ENCODE results near the gene CXCL14. TPM values are rescaled to one million over a fixed set of nuclear protein-coding genes. Genes with fewer than 3 reads are reported as not detected.

Gene CXCL14
- total RNA-seq, 2 experiments from 2014 or later = not detected

GRCh38 chr5:135602882-135603721, 24.3 kb upstream of the CXCL14 start:
- Mint-ChIP-seq H3K9me3 (no peaks in the 10 kb centered on the region), H3K27me3 (peaks cover 10% of the 10 kb centered on the region), H3K36me3 (no peaks in the 10 kb centered on the region), H3K4me1 (no peaks in the 10 kb centered on the region), H3K27ac (no peak overlapping the region), H3K4me3 (no peak overlapping the region)
- POLR2A ChIA-PET = no interaction called here
- no peak for DNase-seq
- no peak for ATAC-seq (ENCODE audit: low read depth)

- POLR2A ChIA-PET = no interaction called here
- H3K4me1 Mint-ChIP-seq = no peaks in the 10 kb centered on the region
- H3K27ac Mint-ChIP-seq = no peak overlapping the region
- no peaks in the 10 kb centered on the region for H3K9me3 Mint-ChIP-seq
- no peaks in the 10 kb centered on the region for H3K36me3 Mint-ChIP-seq
- H3K4me3 Mint-ChIP-seq = no peak overlapping the region
- ATAC-seq (ENCODE audit: low read depth) = no peak
- peaks cover 15% of the 10 kb centered on the region for H3K27me3 Mint-ChIP-seq
- DNase-seq = no peak
Measured at GRCh38 chr5:135601466-135601865, 22.7 kb upstream of the CXCL14 start.

- POLR2A ChIA-PET = no interaction called here
- Mint-ChIP-seq H3K9me3 (no peaks in the 10 kb centered on the region), H3K4me3 (no peak overlapping the region), H3K27me3 (peaks cover 15% of the 10 kb centered on the region), H3K4me1 (no peaks in the 10 kb centered on the region), H3K36me3 (no peaks in the 10 kb centered on the region), H3K27ac (no peak overlapping the region)
- ATAC-seq (ENCODE audit: low read depth) (no peak), DNase-seq (no peak)
Measured at GRCh38 chr5:135600971-135601381, 22.2 kb upstream of the CXCL14 start.

GRCh38 chr5:135600152-135600570, 21.4 kb upstream of the CXCL14 start:
- H3K27ac Mint-ChIP-seq = no peak overlapping the region
- DNase-seq = no peak
- POLR2A ChIA-PET = no interaction called here

GRCh38 chr5:135599421-135600151, 20.8 kb upstream of the CXCL14 start:
- no peak for DNase-seq
- H3K9me3 Mint-ChIP-seq = no peaks in the 10 kb centered on the region
- H3K27me3 Mint-ChIP-seq = peaks cover 13% of the 10 kb centered on the region
- no peaks in the 10 kb centered on the region for H3K4me1 Mint-ChIP-seq
- POLR2A ChIA-PET = no interaction called here
- H3K4me3 Mint-ChIP-seq = no peak overlapping the region
- no peak overlapping the region for H3K27ac Mint-ChIP-seq
- ATAC-seq (ENCODE audit: low read depth) = no peak
- no peaks in the 10 kb centered on the region for H3K36me3 Mint-ChIP-seq

More at GRCh38 chr5:135600152-135600570, 21.4 kb upstream of the CXCL14 start:
- Mint-ChIP-seq H3K9me3 (no peaks in the 10 kb centered on the region), H3K36me3 (no peaks in the 10 kb centered on the region), H3K4me3 (no peak overlapping the region), H3K27me3 (peaks cover 13% of the 10 kb centered on the region), H3K4me1 (no peaks in the 10 kb centered on the region)
- ATAC-seq (ENCODE audit: low read depth) = no peak

- H3K27ac Mint-ChIP-seq = no peak overlapping the region
- H3K27me3 Mint-ChIP-seq = peaks cover 13% of the 10 kb centered on the region
- H3K9me3 Mint-ChIP-seq = no peaks in the 10 kb centered on the region
- DNase-seq (no peak), ATAC-seq (ENCODE audit: low read depth) (no peak)
- no peak overlapping the region for H3K4me3 Mint-ChIP-seq
- H3K4me1 Mint-ChIP-seq = no peaks in the 10 kb centered on the region
- POLR2A ChIA-PET = no interaction called here
- H3K36me3 Mint-ChIP-seq = no peaks in the 10 kb centered on the region
Measured at GRCh38 chr5:135598691-135599395, 20.1 kb upstream of the CXCL14 start.

- POLR2A ChIA-PET = no interaction called here
- H3K4me1 Mint-ChIP-seq = no peaks in the 10 kb centered on the region
Measured at GRCh38 chr5:135596788-135597187, 18.0 kb upstream of the CXCL14 start.

GRCh38 chr5:135596157-135596763, 17.5 kb upstream of the CXCL14 start:
- no peak for DNase-seq
- POLR2A ChIA-PET = no interaction called here
- Mint-ChIP-seq H3K9me3 (no peaks in the 10 kb centered on the region), H3K27ac (no peak overlapping the region), H3K27me3 (peaks cover 13% of the 10 kb centered on the region), H3K4me1 (no peaks in the 10 kb centered on the region), H3K36me3 (no peaks in the 10 kb centered on the region), H3K4me3 (no peak overlapping the region)
- ATAC-seq (ENCODE audit: low read depth) = no peak

More at GRCh38 chr5:135596788-135597187, 18.0 kb upstream of the CXCL14 start:
- peaks cover 13% of the 10 kb centered on the region for H3K27me3 Mint-ChIP-seq
- DNase-seq = no peak
- H3K9me3 Mint-ChIP-seq = no peaks in the 10 kb centered on the region
- H3K4me3 Mint-ChIP-seq = no peak overlapping the region
- H3K36me3 Mint-ChIP-seq = no peaks in the 10 kb centered on the region
- no peak for ATAC-seq (ENCODE audit: low read depth)
- no peak overlapping the region for H3K27ac Mint-ChIP-seq

- DNase-seq (no peak), ATAC-seq (ENCODE audit: low read depth) (no peak)
- no peak overlapping the region for H3K4me3 Mint-ChIP-seq
- H3K9me3 Mint-ChIP-seq = no peaks in the 10 kb centered on the region
- H3K27ac Mint-ChIP-seq = no peak overlapping the region
- peaks cover 11% of the 10 kb centered on the region for H3K27me3 Mint-ChIP-seq
- no peaks in the 10 kb centered on the region for H3K4me1 Mint-ChIP-seq
- H3K36me3 Mint-ChIP-seq = no peaks in the 10 kb centered on the region
- POLR2A ChIA-PET = no interaction called here
Measured at GRCh38 chr5:135594416-135594960, 15.7 kb upstream of the CXCL14 start.

- no peak overlapping the region for H3K4me3 Mint-ChIP-seq
- ATAC-seq (ENCODE audit: low read depth) = no peak
Measured at GRCh38 chr5:135593886-135594285, 15.1 kb upstream of the CXCL14 start.

GRCh38 chr5:135593141-135593540, 14.3 kb upstream of the CXCL14 start:
- Mint-ChIP-seq H3K4me3 (no peak overlapping the region), H3K27me3 (peaks cover 5% of the 10 kb centered on the region), H3K9me3 (no peaks in the 10 kb centered on the region), H3K4me1 (no peaks in the 10 kb centered on the region), H3K27ac (no peak overlapping the region), H3K36me3 (no peaks in the 10 kb centered on the region)
- DNase-seq = no peak
- POLR2A ChIA-PET = no interaction called here
- ATAC-seq (ENCODE audit: low read depth) = no peak

More at GRCh38 chr5:135593886-135594285, 15.1 kb upstream of the CXCL14 start:
- no peaks in the 10 kb centered on the region for H3K36me3 Mint-ChIP-seq
- H3K9me3 Mint-ChIP-seq = no peaks in the 10 kb centered on the region
- DNase-seq = no peak
- H3K4me1 Mint-ChIP-seq = no peaks in the 10 kb centered on the region
- POLR2A ChIA-PET = no interaction called here
- no peak overlapping the region for H3K27ac Mint-ChIP-seq
- peaks cover 11% of the 10 kb centered on the region for H3K27me3 Mint-ChIP-seq

GRCh38 chr5:135592312-135593045, 13.7 kb upstream of the CXCL14 start:
- Mint-ChIP-seq H3K4me1 (no peaks in the 10 kb centered on the region), H3K9me3 (no peaks in the 10 kb centered on the region), H3K36me3 (no peaks in the 10 kb centered on the region), H3K4me3 (no peak overlapping the region), H3K27me3 (peaks cover 3% of the 10 kb centered on the region), H3K27ac (no peak overlapping the region)
- no peak for ATAC-seq (ENCODE audit: low read depth)
- no peak for DNase-seq
- POLR2A ChIA-PET = no interaction called here

All from activated naive CD8-positive, alpha-beta T cell treated with anti-CD3 and anti-CD28 coated beads, Interleukin-2, amount 10 ng/mL, durations not matched to agents 7 days and 5 days (primary cell).